A673 (cell line): ENCODE measurements around the gene SLC25A38.

Source experiments
- EZH2 ChIP-seq: fragments of 200-600 bp; sonication (generic); IDR thresholded peaks from 2 replicates; pipeline ENCODE4 v1.6.1; 2017; ENCODE audit warnings: borderline replicate concordance, low read depth, mild to moderate bottlenecking, mixed read lengths, antibody characterized with exemption, low read length; ENCODE audit not compliant: poor library complexity, severe bottlenecking
- TF ChIP-seq, protein P1 (sequence below): fragments of 300-800, 200-600 bp; sonication (generic); conservative IDR thresholded peaks from 2 replicates; pipeline ENCODE4 v1.5.1; 2017; ENCODE audit warnings: low read depth, mild to moderate bottlenecking, antibody characterized with exemption, low read length, moderate library complexity, mixed read lengths

DNA sequence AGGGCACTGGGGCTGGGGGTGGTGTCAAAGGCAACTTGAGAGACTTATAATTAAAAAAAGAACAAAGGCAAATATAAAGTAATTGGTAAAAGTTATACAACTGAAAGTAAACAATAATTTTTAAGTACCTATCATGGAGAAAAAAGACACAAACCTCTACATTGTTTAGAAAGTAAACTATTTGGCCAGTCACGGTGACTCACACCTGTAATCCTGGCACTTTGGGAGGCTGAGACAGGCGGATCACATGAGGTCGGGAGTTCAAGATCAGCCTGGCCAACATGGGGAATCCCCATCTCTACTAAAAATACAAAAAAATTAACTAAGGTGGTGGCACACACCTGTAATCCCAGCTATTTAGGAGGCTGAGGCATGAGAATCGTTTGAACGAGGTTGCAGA, 49.2 kb downstream of the SLC25A38 start:
- TF ChIP-seq, protein P1, sequence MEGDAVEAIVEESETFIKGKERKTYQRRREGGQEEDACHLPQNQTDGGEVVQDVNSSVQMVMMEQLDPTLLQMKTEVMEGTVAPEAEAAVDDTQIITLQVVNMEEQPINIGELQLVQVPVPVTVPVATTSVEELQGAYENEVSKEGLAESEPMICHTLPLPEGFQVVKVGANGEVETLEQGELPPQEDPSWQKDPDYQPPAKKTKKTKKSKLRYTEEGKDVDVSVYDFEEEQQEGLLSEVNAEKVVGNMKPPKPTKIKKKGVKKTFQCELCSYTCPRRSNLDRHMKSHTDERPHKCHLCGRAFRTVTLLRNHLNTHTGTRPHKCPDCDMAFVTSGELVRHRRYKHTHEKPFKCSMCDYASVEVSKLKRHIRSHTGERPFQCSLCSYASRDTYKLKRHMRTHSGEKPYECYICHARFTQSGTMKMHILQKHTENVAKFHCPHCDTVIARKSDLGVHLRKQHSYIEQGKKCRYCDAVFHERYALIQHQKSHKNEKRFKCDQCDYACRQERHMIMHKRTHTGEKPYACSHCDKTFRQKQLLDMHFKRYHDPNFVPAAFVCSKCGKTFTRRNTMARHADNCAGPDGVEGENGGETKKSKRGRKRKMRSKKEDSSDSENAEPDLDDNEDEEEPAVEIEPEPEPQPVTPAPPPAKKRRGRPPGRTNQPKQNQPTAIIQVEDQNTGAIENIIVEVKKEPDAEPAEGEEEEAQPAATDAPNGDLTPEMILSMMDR, result no peak
- no peak for TF ChIP-seq EZH2
